Pancreas (tissue), 10 donors: Measurements from ENCODE around the gene MANSC4. TPM values are rescaled to one million over a fixed set of nuclear protein-coding genes. Genes with fewer than 3 reads are reported as not detected.
A peak's percentile ranks its signal among the peaks of the same experiment; 100 is the strongest.

Source experiments
- ATAC-seq, 4 donors: fragments of 200-7000 bp; cut with Tn5 transposase; one replicate each; pipeline versions ENCODE4 v1.8.0 to v1.9.1; 2020; ENCODE audit warnings: mild to moderate bottlenecking in 4 of 4, moderate library complexity in 4 of 4
- DNase-seq, 6 donors: peaks; one replicate each; pipeline ENCODE4 v3.0.0-alpha.2; 2020
- FAIRE-seq: peaks from 2 replicates; lab custom pipeline; 2012; peaks lifted over from hg19 to GRCh38; lab: Jason Lieb, UNC
- H3K27ac ChIP-seq, 4 donors: fragments of 200-600 bp; sonication (generic); 1 replicate in 3 of 4; 2 replicates in 1 of 4; pipeline versions ENCODE4 v1.5.0 to v1.8.0; 2020
- H3K27me3 ChIP-seq, 4 donors: fragments of 200-600 bp; one replicate each; pipeline ENCODE4 v1.8.0; 2021
- H3K36me3 ChIP-seq, 3 donors: fragments of 200-600 bp; sonication (generic) in 1 of 3; one replicate each; pipeline versions ENCODE4 v1.5.0 to v1.8.0; 2020 to 2021
- H3K4me1 ChIP-seq, 3 donors: fragments of 200-600 bp; one replicate each; pipeline ENCODE4 v1.8.0; 2021
- H3K4me3 ChIP-seq, 4 donors: fragments of 200-600 bp; sonication (generic) in 2 of 4; one replicate each; pipeline versions ENCODE4 v1.5.0 to v1.8.0; 2020 to 2021
- H3K9me3 ChIP-seq, 4 donors: fragments of 200-600 bp; one replicate each; pipeline ENCODE4 v1.8.0; 2021
- CTCF ChIP-seq, 4 donors: fragments of 200-600 bp; sonication (generic) in 3 of 4; IDR thresholded peaks; one replicate each; pipeline versions ENCODE4 v1.5.0 to v1.8.0; 2021; ENCODE audit warnings: antibody characterized with exemption in 4 of 4
- WGBS, 2 donors: extraction: QIAGEN DNeasy Blood & Tissue Kit; methylation state at CpG; one replicate each; pipeline ENCODE4 v1.1.7; 2013; 5-methylcytosine and 5-hydroxymethylcytosine counted together
- intact Hi-C, 3 donors: fragments of 100-400 bp; cut with DNase I; formaldehyde crosslinking; loops; one replicate each; pipeline versions ENCODE4 v1.11.1 to v1.14.2; 2022
- polyA plus RNA-seq, 2 donors: library from polyadenylated mRNA; stranded (reverse); fragments of 200-250 nt; gene quantifications; one replicate each; pipeline ENCODE4 v1.2.3, GENCODE V29; 2013
- total RNA-seq, 6 donors: library from RNA; stranded (reverse); fragmentation: NEBNext Ultra II Directional in 4 of 6; extraction: Animal tissue kit (Norgen Biotek cat#: 25700) in 4 of 6; gene quantifications; one replicate each; pipeline versions ENCODE4 v1.2.1 to v1.2.4, GENCODE V29; 2021 to 2023
- donor health status: healthy with polysubstance abuse.
- donor health status: DM: no; HTN: no; CAD: no; lungs with moderate emphysema.
- donor health status: DM: no; HTN: no; CAD: no.
- donor health status: control.
- donor health status: control.
- donor health status: Bipolar disorder and iron deficiency.
- donor health status: DM: yes; HTN: yes; CAD: no.
- donor health status: DM: no; HTN: no; CAD: no.
- donor health status: DM: no; HTN: no; CAD: no.
- donor health status: DM: yes; HTN: yes; CAD: no.

Gene MANSC4
- total and polyA plus RNA-seq, 8 donors: 0.19 to 2.3 (median 0.23) TPM; not detected in 5

- no peak for FAIRE-seq
- no peak for ATAC-seq
- Histone ChIP-seq H3K9me3 (no peaks in the 10 kb centered on the region), H3K27me3 (no peaks in the 10 kb centered on the region), H3K36me3 (no peaks in the 10 kb centered on the region), H3K27ac (no peak overlapping the region), H3K4me3 (no peak overlapping the region), H3K4me1 (peaks cover 0 to 11% (median 8%) of the 10 kb centered on the region in 3 donors)
- TF ChIP-seq CTCF (IDR thresholded peaks at IDR 0.05): no peak
- intact Hi-C loops: loop anchor here in 1 of 3 donors (10.0 kb wide), 1 partner anchor 78 kb away; no protein-coding TSS in a partner anchor
- DNase-seq: no peak
- WGBS, 2 donors: 86 to 87% methylated on average over 5 of the region's 5 CpGs
These were observed 43.0 kb upstream of the MANSC4 start for GRCh38 chr12:27823038-27823437.

DNA sequence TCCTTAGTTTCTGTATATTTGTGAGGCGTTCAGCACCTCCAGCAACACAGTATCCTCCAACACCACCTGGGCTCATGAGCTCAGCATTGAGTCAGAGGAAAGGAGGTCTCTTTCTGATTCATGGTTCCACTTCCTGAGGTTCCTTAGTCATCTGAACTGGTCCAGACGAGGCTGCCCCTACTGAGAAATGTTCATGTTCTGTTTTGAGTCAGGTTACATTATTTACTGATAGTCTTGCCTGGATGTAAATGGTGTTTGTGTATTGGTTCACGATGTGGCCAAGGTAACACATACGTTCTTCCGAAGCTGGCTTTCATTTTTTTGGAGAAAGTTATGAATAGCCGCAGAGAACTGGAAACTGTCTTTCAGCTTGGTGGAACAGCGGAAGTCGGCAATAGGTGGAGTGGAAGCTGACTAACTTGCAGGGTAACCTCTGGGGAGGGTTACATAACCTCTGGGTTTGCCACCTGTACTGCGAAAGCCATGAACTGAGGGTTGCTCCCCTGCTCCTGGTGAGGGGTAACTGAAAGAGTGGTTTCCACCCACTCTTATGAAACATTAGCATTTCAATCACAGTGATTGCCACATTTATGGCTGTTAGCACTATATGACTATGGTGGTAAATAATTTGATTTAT is 42.2 kb upstream of the MANSC4 start:
- intact Hi-C loops: loop anchor here in 1 of 3 donors (10.0 kb wide), 1 partner anchor 77 kb away; no protein-coding TSS in a partner anchor
- Histone ChIP-seq H3K9me3 (no peaks in the 10 kb centered on the region), H3K36me3 (no peaks in the 10 kb centered on the region), H3K27ac (no peak overlapping the region), H3K4me3 (no peak overlapping the region), H3K27me3 (no peaks in the 10 kb centered on the region), H3K4me1 (peaks cover 0 to 11% (median 8%) of the 10 kb centered on the region in 3 donors)
- no peak for TF ChIP-seq CTCF (IDR thresholded peaks at IDR 0.05)
- FAIRE-seq (no peak), DNase-seq (no peak), ATAC-seq (no peak)
- 69 to 79% methylated on average over 9 of the region's 9 CpGs for WGBS, 2 donors

- FAIRE-seq (no peak), DNase-seq (peak in 3 of 6 donors; percentile 30 to 52 (median 41)), ATAC-seq (peak; percentile 77 to 86 (median 84))
- WGBS, 2 donors: 14 to 15% methylated on average over 7 of the region's 7 CpGs
- no peak overlapping the region for H3K27ac ChIP-seq
- no peaks in the 10 kb centered on the region for H3K36me3 ChIP-seq
- intact Hi-C loops: loop anchor here in 1 of 3 donors (10.0 kb wide), 1 partner anchor 77 kb away; no protein-coding TSS in a partner anchor
- peaks cover 0 to 11% (median 8%) of the 10 kb centered on the region in 3 donors for H3K4me1 ChIP-seq
- TF ChIP-seq CTCF (IDR thresholded peaks at IDR 0.05): peak; percentile 51 to 72 (median 61)
- no peaks in the 10 kb centered on the region for H3K9me3 ChIP-seq
- H3K27me3 ChIP-seq: no peaks in the 10 kb centered on the region
- no peak overlapping the region for H3K4me3 ChIP-seq
These were observed 41.4 kb upstream of the MANSC4 start for GRCh38 chr12:27821259-27821973.

DNA sequence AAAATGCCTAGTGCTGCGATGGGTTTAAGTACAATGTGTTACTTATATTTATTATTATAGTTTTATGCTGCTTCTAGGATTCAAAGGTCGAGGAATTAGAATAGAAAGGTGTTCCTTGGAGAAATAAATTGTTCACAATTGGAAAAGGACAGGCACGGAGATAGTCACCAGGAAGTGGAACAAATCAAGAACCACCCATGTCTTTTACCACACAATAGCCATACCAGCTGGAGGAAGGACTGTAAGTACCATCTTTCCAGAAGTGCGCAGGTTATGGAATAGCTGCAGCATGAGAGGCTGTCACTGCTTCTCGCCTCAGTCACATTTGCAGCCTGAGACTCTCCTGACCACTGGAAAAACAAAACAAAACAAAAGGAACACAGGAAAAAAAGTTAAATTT is 40.5 kb upstream of the MANSC4 start:
- Histone ChIP-seq H3K36me3 (no peaks in the 10 kb centered on the region), H3K27me3 (no peaks in the 10 kb centered on the region), H3K4me1 (peaks cover 0 to 11% (median 8%) of the 10 kb centered on the region in 3 donors), H3K9me3 (no peaks in the 10 kb centered on the region), H3K27ac (no peak overlapping the region), H3K4me3 (no peak overlapping the region)
- no peak for FAIRE-seq
- WGBS, 2 donors: 77 to 78% methylated on average over 5 of the region's 5 CpGs
- no peak for ATAC-seq
- TF ChIP-seq CTCF (IDR thresholded peaks at IDR 0.05): no peak
- intact Hi-C loops: loop anchor here in 1 of 3 donors (10.0 kb wide), 1 partner anchor 76 kb away; no protein-coding TSS in a partner anchor
- no peak for DNase-seq
